ENCODE results near the gene KRTAP3-1.

Gene KRTAP3-1

GRCh38 chr17:41015454-41015853 is 6.5 kb upstream of the KRTAP3-1 start:
- CTCF ChIA-PET, result no interaction called here
- DNase-seq (ENCODE audit: extremely low spot score), result no peak
- POLR2A ChIA-PET, result no interaction called here
- TF ChIP-seq NFRKB (IDR thresholded peaks at IDR 0.05) (no peak), L3MBTL2 (conservative IDR thresholded peaks at IDR 0.05) (no peak), BHLHE40 (IDR thresholded peaks at IDR 0.05; ENCODE audit: borderline replicate concordance) (no peak), ARNT (IDR thresholded peaks at IDR 0.05) (no peak)

GRCh38 chr17:41013606-41014005 is 4.7 kb upstream of the KRTAP3-1 start:
- CTCF ChIA-PET, result interaction anchor here (0.6 to 1.3 kb wide), 2 partner anchors 103 to 649 kb away, joined by 3 read pairs; no protein-coding TSS in a partner anchor

GRCh38 chr17:41013181-41013580 is 4.3 kb upstream of the KRTAP3-1 start:
- ChIA-PET CTCF (no interaction called here), POLR2A (no interaction called here)
- no peak for TF ChIP-seq L3MBTL2 (conservative IDR thresholded peaks at IDR 0.05)
- no peak for DNase-seq (ENCODE audit: extremely low spot score)

More at GRCh38 chr17:41013606-41014005, 4.7 kb upstream of the KRTAP3-1 start:
- POLR2A ChIA-PET, result interaction anchor here (0.8 kb wide), 1 partner anchor 10 kb away, joined by 3 read pairs; no protein-coding TSS in a partner anchor
- no peak for DNase-seq (ENCODE audit: extremely low spot score)
- TF ChIP-seq FOXM1 (IDR thresholded peaks at IDR 0.05; ENCODE audit: borderline replicate concordance) (no peak), CTBP1 (IDR thresholded peaks at IDR 0.05; ENCODE audit: borderline replicate concordance) (no peak), PKNOX1 (IDR thresholded peaks at IDR 0.05) (no peak), FOXA1 (IDR thresholded peaks at IDR 0.05) (no peak), ELF4 (IDR thresholded peaks at IDR 0.05) (no peak), HDGF (IDR thresholded peaks at IDR 0.05; ENCODE audit: borderline replicate concordance) (no peak), ARNT (IDR thresholded peaks at IDR 0.05) (no peak), BHLHE40 (IDR thresholded peaks at IDR 0.05; ENCODE audit: borderline replicate concordance) (no peak), LEF1 (IDR thresholded peaks at IDR 0.05; ENCODE audit: borderline replicate concordance) (no peak), FOXK2 (IDR thresholded peaks at IDR 0.05) (no peak), TARDBP (IDR thresholded peaks at IDR 0.05) (no peak), NFRKB (IDR thresholded peaks at IDR 0.05) (no peak), ZNF384 (IDR thresholded peaks at IDR 0.05) (no peak), SUZ12 (IDR thresholded peaks at IDR 0.05) (no peak)

- ChIA-PET CTCF (no interaction called here), POLR2A (no interaction called here)
- DNase-seq (ENCODE audit: extremely low spot score), result no peak
- TF ChIP-seq L3MBTL2 (conservative IDR thresholded peaks at IDR 0.05), result no peak
- no peak for TF ChIP-seq LEF1 (IDR thresholded peaks at IDR 0.05; ENCODE audit: borderline replicate concordance)
- TF ChIP-seq SUZ12 (IDR thresholded peaks at IDR 0.05), result no peak
- TF ChIP-seq SP1 (IDR thresholded peaks at IDR 0.05), result no peak
These were observed 3.6 kb upstream of the KRTAP3-1 start for GRCh38 chr17:41012326-41013120.

- POLR2A ChIA-PET, result no interaction called here
- CTCF ChIA-PET, result no interaction called here
- TF ChIP-seq ZNF384 (IDR thresholded peaks at IDR 0.05) (no peak), HDGF (IDR thresholded peaks at IDR 0.05; ENCODE audit: borderline replicate concordance) (no peak), FOXA1 (IDR thresholded peaks at IDR 0.05) (no peak), LEF1 (IDR thresholded peaks at IDR 0.05; ENCODE audit: borderline replicate concordance) (no peak), PKNOX1 (IDR thresholded peaks at IDR 0.05) (no peak), TARDBP (IDR thresholded peaks at IDR 0.05) (no peak), CTBP1 (IDR thresholded peaks at IDR 0.05; ENCODE audit: borderline replicate concordance) (no peak), ELF4 (IDR thresholded peaks at IDR 0.05) (no peak), BHLHE40 (IDR thresholded peaks at IDR 0.05; ENCODE audit: borderline replicate concordance) (no peak), SUZ12 (IDR thresholded peaks at IDR 0.05) (no peak), FOXK2 (IDR thresholded peaks at IDR 0.05) (no peak), ARNT (IDR thresholded peaks at IDR 0.05) (no peak), FOXM1 (IDR thresholded peaks at IDR 0.05; ENCODE audit: borderline replicate concordance) (no peak), L3MBTL2 (conservative IDR thresholded peaks at IDR 0.05) (no peak), SP1 (IDR thresholded peaks at IDR 0.05) (no peak), NFRKB (IDR thresholded peaks at IDR 0.05) (no peak)
- no peak for DNase-seq (ENCODE audit: extremely low spot score)
These were observed 1.5 kb upstream of the KRTAP3-1 start for GRCh38 chr17:41010441-41010840.

- DNase-seq (ENCODE audit: extremely low spot score), result no peak
- no peak for TF ChIP-seq NFRKB (IDR thresholded peaks at IDR 0.05)
- no peak for TF ChIP-seq FOXM1 (IDR thresholded peaks at IDR 0.05; ENCODE audit: borderline replicate concordance)
- TF ChIP-seq ARNT (IDR thresholded peaks at IDR 0.05), result no peak
- no peak for TF ChIP-seq PKNOX1 (IDR thresholded peaks at IDR 0.05)
- TF ChIP-seq L3MBTL2 (conservative IDR thresholded peaks at IDR 0.05), result no peak
- TF ChIP-seq ELF4 (IDR thresholded peaks at IDR 0.05), result no peak
- TF ChIP-seq BHLHE40 (IDR thresholded peaks at IDR 0.05; ENCODE audit: borderline replicate concordance), result no peak
- TF ChIP-seq LEF1 (IDR thresholded peaks at IDR 0.05; ENCODE audit: borderline replicate concordance), result no peak
- TF ChIP-seq FOXK2 (IDR thresholded peaks at IDR 0.05), result no peak
- TF ChIP-seq TARDBP (IDR thresholded peaks at IDR 0.05), result no peak
- no peak for TF ChIP-seq ZNF384 (IDR thresholded peaks at IDR 0.05)
- no peak for TF ChIP-seq SUZ12 (IDR thresholded peaks at IDR 0.05)
- no peak for TF ChIP-seq FOXA1 (IDR thresholded peaks at IDR 0.05)
- no peak for TF ChIP-seq CTBP1 (IDR thresholded peaks at IDR 0.05; ENCODE audit: borderline replicate concordance)
- no peak for TF ChIP-seq SP1 (IDR thresholded peaks at IDR 0.05)
- no peak for TF ChIP-seq HDGF (IDR thresholded peaks at IDR 0.05; ENCODE audit: borderline replicate concordance)
- ChIA-PET POLR2A (no interaction called here), CTCF (no interaction called here)
These were observed 1.0 kb upstream of the KRTAP3-1 start for GRCh38 chr17:41009936-41010335.
